Lower leg skin (tissue), 3 donors: ENCODE results near the gene C1orf50.

Source experiments
- POLR2A ChIP-seq, 2 donors: fragments of 450-650 bp; IDR thresholded peaks; one replicate each; pipeline ENCODE4 v1.6.1; 2016 to 2017; ENCODE audit warnings: antibody characterized with exemption in 2 of 2, mild to moderate bottlenecking in 1 of 2, moderate library complexity in 1 of 2
- TF ChIP-seq, protein P1 (sequence below), 3 donors: fragments of 450-650 bp; IDR thresholded peaks; one replicate each; pipeline ENCODE4 v1.5.1; 2016; ENCODE audit warnings: antibody characterized with exemption in 3 of 3, mild to moderate bottlenecking in 3 of 3, moderate library complexity in 2 of 3

DNA sequence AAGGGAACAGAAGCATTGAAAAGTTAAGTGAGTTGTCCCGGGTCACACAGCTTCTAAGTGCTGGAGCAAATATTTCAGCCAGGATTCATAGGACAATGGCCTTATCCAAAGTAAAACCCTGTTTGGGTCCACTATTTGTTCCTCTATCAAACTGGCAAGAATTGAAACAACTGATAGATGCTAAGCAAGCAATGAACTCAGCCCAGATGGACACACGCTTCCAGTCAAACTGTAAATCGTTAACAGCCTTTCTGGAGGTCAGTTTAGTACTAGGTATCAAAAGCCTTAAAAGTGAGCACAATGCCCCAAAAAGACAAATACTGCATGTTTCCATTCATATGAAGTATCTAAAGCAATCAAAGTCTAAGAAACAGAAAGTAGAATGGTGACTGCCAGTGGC lies 50.9 kb downstream of the C1orf50 start:
- TF ChIP-seq, protein P1, sequence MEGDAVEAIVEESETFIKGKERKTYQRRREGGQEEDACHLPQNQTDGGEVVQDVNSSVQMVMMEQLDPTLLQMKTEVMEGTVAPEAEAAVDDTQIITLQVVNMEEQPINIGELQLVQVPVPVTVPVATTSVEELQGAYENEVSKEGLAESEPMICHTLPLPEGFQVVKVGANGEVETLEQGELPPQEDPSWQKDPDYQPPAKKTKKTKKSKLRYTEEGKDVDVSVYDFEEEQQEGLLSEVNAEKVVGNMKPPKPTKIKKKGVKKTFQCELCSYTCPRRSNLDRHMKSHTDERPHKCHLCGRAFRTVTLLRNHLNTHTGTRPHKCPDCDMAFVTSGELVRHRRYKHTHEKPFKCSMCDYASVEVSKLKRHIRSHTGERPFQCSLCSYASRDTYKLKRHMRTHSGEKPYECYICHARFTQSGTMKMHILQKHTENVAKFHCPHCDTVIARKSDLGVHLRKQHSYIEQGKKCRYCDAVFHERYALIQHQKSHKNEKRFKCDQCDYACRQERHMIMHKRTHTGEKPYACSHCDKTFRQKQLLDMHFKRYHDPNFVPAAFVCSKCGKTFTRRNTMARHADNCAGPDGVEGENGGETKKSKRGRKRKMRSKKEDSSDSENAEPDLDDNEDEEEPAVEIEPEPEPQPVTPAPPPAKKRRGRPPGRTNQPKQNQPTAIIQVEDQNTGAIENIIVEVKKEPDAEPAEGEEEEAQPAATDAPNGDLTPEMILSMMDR (IDR thresholded peaks at IDR 0.05) = no peak
- no peak for TF ChIP-seq POLR2A (IDR thresholded peaks at IDR 0.05)
